HepG2 (cell line): ENCODE data around the gene LHFPL2. TPM values are rescaled to one million over a fixed set of nuclear protein-coding genes. Genes with fewer than 3 reads are reported as not detected.

Experiments
- FOSL2 ChIP-seq: sonication (generic); formaldehyde crosslinking; IDR thresholded peaks from 2 replicates; pipeline ENCODE4 v1.4.0; 2020; ENCODE audit warnings: missing genetic modification reagents
- TCF7 ChIP-seq: sonication (generic); IDR thresholded peaks from 2 replicates; pipeline ENCODE4 v1.6.1; 2016; ENCODE audit warnings: antibody characterized with exemption, low read depth
- ZNF138 ChIP-seq: sonication (generic); formaldehyde crosslinking; IDR thresholded peaks from 2 replicates; pipeline ENCODE4 v1.5.0; 2020; ENCODE audit warnings: mild to moderate bottlenecking, low read depth, missing genetic modification reagents
- ZZZ3 ChIP-seq: sonication (generic); formaldehyde crosslinking; IDR thresholded peaks from 2 replicates; pipeline ENCODE4 v1.4.0; 2020; ENCODE audit warnings: missing genetic modification reagents, mild to moderate bottlenecking, borderline replicate concordance
- polyA plus RNA-seq, 8 experiments: library from polyadenylated mRNA; depleted of rRNA in 3 of 8; stranded (reverse) in 7 of 8; unstranded in 1 of 8; fragments of >200 nt; fragmentation: Illumina TruSeq in 4 of 8; extraction: Trizol in 4 of 8; gene quantifications; 2 replicates each; pipeline versions ENCODE4 v1.2.1 to v1.2.3, GENCODE V29; 2011 to 2016; ENCODE audit warnings: low read depth in 4 of 8, missing spikeins in 1 of 8, mixed read lengths in 1 of 8; ENCODE audit not compliant: insufficient read depth in 1 of 8
- total RNA-seq, 5 experiments: library from RNA; depleted of rRNA; stranded (reverse); fragments of >200 nt; fragmentation: Illumina TruSeq; extraction: Trizol; gene quantifications; 2 replicates each; pipeline ENCODE4 v1.2.3, GENCODE V29; 2016; ENCODE audit warnings: low read depth in 1 of 5
- TF ChIP-seq, protein P1 (sequence below): sonication (generic); formaldehyde crosslinking; IDR thresholded peaks from 2 replicates; pipeline ENCODE4 v1.4.0; 2020; ENCODE audit warnings: missing genetic modification reagents
- TF ChIP-seq, protein P2 (sequence below): sonication (generic); formaldehyde crosslinking; conservative IDR thresholded peaks from 2 replicates; pipeline ENCODE4 v1.8.0; 2022; ENCODE audit warnings: mild to moderate bottlenecking, moderate library complexity, missing genetic modification reagents
- TF ChIP-seq, protein P3 (sequence below): IDR thresholded peaks from 2 replicates; pipeline ENCODE4 v1.6.1; 2018; ENCODE audit warnings: missing genetic modification reagents, mild to moderate bottlenecking, missing compliant biosample characterization
- TF ChIP-seq, protein P4 (sequence below): sonication (generic); formaldehyde crosslinking; IDR thresholded peaks from 2 replicates; pipeline ENCODE4 v1.8.0; 2022; ENCODE audit warnings: low read depth, missing genetic modification reagents
- TF ChIP-seq, protein P5 (sequence below): sonication (generic); formaldehyde crosslinking; IDR thresholded peaks from 2 replicates; pipeline ENCODE4 v1.4.0; 2020; ENCODE audit warnings: mild to moderate bottlenecking, missing genetic modification reagents
- TF ChIP-seq, protein P6 (sequence below): sonication (generic); formaldehyde crosslinking; IDR thresholded peaks from 2 replicates; pipeline ENCODE4 v1.8.1; 2022; ENCODE audit warnings: mild to moderate bottlenecking, missing genetic modification reagents
- TF ChIP-seq, protein P7 (sequence below): sonication (generic); formaldehyde crosslinking; IDR thresholded peaks from 2 replicates; pipeline ENCODE4 v1.8.0; 2022; ENCODE audit warnings: missing genetic modification reagents, mild to moderate bottlenecking, moderate library complexity, borderline replicate concordance

Gene LHFPL2
- total and polyA plus RNA-seq, 2 of the 13 experiments (the other 11 are each of a cell fraction or from before 2014, with no cell fraction given) = 6.0 to 20.0 TPM

DNA sequence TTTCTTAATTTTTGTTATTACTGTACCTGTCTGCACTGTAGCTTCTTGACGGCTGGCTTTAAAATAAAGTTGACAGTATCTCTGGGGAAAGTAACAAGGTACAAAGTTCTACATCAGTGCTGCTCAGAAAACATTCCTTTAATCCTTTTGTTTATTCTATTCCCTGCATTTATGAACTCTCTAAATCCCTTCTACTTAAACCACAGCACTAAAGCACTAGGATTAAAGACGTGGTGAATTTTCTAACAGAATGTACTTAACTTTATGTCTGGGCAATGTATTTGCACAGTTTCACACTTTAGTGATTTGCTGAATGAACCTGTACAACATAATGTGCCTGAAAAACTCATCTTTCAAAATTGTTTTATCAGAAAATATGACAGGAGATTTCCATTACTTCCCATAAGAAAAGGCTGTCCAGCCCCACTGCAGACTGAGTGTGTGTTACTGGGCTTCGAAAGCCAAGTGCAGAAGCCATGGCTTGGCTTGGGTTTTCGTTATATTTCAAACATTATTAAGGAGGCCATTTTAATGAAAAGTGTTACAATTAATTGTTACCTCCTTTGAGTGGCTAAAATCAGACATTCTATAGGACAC is 43.8 kb downstream of the LHFPL2 start (continued):
- TF ChIP-seq, protein P1, sequence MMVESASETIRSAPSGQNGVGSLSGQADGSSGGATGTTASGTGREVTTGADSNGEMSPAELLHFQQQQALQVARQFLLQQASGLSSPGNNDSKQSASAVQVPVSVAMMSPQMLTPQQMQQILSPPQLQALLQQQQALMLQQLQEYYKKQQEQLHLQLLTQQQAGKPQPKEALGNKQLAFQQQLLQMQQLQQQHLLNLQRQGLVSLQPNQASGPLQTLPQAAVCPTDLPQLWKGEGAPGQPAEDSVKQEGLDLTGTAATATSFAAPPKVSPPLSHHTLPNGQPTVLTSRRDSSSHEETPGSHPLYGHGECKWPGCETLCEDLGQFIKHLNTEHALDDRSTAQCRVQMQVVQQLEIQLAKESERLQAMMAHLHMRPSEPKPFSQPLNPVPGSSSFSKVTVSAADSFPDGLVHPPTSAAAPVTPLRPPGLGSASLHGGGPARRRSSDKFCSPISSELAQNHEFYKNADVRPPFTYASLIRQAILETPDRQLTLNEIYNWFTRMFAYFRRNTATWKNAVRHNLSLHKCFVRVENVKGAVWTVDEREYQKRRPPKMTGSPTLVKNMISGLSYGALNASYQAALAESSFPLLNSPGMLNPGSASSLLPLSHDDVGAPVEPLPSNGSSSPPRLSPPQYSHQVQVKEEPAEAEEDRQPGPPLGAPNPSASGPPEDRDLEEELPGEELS (CRISPR knock-in tag) = peak; percentile 22; the same call in 1 of the 2 replicates
- TF ChIP-seq ZNF138 = no peak
- TF ChIP-seq, protein P2, sequence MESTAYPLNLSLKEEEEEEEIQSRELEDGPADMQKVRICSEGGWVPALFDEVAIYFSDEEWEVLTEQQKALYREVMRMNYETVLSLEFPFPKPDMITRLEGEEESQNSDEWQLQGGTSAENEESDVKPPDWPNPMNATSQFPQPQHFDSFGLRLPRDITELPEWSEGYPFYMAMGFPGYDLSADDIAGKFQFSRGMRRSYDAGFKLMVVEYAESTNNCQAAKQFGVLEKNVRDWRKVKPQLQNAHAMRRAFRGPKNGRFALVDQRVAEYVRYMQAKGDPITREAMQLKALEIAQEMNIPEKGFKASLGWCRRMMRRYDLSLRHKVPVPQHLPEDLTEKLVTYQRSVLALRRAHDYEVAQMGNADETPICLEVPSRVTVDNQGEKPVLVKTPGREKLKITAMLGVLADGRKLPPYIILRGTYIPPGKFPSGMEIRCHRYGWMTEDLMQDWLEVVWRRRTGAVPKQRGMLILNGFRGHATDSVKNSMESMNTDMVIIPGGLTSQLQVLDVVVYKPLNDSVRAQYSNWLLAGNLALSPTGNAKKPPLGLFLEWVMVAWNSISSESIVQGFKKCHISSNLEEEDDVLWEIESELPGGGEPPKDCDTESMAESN (CRISPR knock-in tag) = no peak
- no peak for TF ChIP-seq ZZZ3 (CRISPR knock-in tag)
- TF ChIP-seq, protein P3, sequence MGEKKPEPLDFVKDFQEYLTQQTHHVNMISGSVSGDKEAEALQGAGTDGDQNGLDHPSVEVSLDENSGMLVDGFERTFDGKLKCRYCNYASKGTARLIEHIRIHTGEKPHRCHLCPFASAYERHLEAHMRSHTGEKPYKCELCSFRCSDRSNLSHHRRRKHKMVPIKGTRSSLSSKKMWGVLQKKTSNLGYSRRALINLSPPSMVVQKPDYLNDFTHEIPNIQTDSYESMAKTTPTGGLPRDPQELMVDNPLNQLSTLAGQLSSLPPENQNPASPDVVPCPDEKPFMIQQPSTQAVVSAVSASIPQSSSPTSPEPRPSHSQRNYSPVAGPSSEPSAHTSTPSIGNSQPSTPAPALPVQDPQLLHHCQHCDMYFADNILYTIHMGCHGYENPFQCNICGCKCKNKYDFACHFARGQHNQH = no peak
- TF ChIP-seq, protein P4, sequence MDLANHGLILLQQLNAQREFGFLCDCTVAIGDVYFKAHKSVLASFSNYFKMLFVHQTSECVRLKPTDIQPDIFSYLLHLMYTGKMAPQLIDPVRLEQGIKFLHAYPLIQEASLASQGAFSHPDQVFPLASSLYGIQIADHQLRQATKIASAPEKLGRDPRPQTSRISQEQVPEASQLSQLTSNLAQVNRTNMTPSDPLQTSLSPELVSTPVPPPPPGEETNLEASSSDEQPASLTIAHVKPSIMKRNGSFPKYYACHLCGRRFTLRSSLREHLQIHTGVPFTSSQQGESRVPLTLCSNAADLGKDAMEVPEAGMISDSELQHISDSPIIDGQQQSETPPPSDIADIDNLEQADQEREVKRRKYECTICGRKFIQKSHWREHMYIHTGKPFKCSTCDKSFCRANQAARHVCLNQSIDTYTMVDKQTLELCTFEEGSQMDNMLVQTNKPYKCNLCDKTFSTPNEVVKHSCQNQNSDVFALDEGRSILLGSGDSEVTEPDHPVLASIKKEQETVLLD (CRISPR knock-in tag) = no peak
- TF ChIP-seq, protein P5, sequence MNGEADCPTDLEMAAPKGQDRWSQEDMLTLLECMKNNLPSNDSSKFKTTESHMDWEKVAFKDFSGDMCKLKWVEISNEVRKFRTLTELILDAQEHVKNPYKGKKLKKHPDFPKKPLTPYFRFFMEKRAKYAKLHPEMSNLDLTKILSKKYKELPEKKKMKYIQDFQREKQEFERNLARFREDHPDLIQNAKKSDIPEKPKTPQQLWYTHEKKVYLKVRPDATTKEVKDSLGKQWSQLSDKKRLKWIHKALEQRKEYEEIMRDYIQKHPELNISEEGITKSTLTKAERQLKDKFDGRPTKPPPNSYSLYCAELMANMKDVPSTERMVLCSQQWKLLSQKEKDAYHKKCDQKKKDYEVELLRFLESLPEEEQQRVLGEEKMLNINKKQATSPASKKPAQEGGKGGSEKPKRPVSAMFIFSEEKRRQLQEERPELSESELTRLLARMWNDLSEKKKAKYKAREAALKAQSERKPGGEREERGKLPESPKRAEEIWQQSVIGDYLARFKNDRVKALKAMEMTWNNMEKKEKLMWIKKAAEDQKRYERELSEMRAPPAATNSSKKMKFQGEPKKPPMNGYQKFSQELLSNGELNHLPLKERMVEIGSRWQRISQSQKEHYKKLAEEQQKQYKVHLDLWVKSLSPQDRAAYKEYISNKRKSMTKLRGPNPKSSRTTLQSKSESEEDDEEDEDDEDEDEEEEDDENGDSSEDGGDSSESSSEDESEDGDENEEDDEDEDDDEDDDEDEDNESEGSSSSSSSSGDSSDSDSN (CRISPR knock-in tag) = no peak
- no peak for TF ChIP-seq FOSL2 (CRISPR knock-in tag)
- TF ChIP-seq, protein P6, sequence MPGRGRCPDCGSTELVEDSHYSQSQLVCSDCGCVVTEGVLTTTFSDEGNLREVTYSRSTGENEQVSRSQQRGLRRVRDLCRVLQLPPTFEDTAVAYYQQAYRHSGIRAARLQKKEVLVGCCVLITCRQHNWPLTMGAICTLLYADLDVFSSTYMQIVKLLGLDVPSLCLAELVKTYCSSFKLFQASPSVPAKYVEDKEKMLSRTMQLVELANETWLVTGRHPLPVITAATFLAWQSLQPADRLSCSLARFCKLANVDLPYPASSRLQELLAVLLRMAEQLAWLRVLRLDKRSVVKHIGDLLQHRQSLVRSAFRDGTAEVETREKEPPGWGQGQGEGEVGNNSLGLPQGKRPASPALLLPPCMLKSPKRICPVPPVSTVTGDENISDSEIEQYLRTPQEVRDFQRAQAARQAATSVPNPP (CRISPR knock-in tag) = no peak
- TF ChIP-seq, protein P7, sequence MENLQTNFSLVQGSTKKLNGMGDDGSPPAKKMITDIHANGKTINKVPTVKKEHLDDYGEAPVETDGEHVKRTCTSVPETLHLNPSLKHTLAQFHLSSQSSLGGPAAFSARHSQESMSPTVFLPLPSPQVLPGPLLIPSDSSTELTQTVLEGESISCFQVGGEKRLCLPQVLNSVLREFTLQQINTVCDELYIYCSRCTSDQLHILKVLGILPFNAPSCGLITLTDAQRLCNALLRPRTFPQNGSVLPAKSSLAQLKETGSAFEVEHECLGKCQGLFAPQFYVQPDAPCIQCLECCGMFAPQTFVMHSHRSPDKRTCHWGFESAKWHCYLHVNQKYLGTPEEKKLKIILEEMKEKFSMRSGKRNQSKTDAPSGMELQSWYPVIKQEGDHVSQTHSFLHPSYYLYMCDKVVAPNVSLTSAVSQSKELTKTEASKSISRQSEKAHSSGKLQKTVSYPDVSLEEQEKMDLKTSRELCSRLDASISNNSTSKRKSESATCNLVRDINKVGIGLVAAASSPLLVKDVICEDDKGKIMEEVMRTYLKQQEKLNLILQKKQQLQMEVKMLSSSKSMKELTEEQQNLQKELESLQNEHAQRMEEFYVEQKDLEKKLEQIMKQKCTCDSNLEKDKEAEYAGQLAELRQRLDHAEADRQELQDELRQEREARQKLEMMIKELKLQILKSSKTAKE (CRISPR knock-in tag) = no peak
- 0 out of 2 replicates have a peak, but pooled peaks have one; percentile 5 for TF ChIP-seq TCF7
